Posterior vena cava (tissue), 2 donors: ENCODE results near the gene SAMD15. TPM values are rescaled to one million over a fixed set of nuclear protein-coding genes. Genes with fewer than 3 reads are reported as not detected.
"Not testable (repeated sequence)": the region's sequence is repeated elsewhere in the genome, so short reads cannot be mapped to it uniquely, and the experiment has no call there.

Source experiments
- DNase-seq: peaks from one replicate; pipeline ENCODE4 v3.0.0-alpha.2; 2020; ENCODE audit warnings: low spot score
- intact Hi-C, 2 donors: fragments of 100-400 bp; cut with DNase I; formaldehyde crosslinking; loops; one replicate each; pipeline versions ENCODE4 v1.14.1 to v1.14.2; 2022 to 2023
- total RNA-seq, 2 donors: library from RNA; stranded (reverse); fragmentation: NEBNext Ultra II Directional; extraction: Animal tissue kit (Norgen Biotek cat#: 25700); gene quantifications; one replicate each; pipeline ENCODE4 v1.2.1, GENCODE V29; 2021
- donor health status: DM: yes; HTN: yes; CAD: no.
- donor health status: DM: yes; HTN: yes; CAD: no.

The SAMD15 gene
- total RNA-seq, 2 donors from 2014 or later: 0.60 to 0.62 TPM

DNA sequence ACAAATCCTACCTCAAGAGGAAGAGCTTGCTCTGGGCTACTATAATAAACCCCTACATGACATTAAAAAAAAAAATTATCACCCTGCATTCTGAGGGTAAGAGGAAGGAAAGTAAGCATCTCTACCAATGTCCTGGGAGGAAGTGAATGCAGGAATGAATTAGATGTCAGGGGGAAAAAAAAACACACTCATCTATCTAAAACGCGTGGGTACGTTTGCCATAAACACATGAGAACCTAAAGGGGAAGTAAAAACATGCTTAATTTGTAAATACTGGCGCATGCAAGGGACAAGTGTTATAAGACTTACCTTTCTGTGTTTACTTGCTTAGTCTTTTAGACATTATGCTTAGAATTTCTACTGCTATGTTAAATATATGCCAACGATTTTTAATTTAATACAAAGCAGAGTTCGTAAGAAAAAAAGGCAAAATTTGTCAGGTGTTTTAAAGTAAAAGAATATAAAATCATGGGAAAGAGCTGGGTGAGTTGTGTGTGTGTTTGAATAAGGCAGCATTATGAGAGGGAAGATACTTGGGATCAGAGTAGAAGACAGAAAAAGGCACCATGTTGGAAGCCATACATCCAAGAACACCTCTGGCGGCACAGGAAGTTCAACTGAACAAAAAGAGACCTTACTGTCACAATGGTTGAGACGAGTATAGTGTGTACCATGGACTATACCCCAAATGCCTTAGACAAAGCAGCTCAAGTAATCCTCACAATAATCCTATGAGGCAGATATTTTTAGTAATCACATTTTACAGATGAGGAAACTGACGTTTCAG, 1.8 kb upstream of the SAMD15 start:
- intact Hi-C loops: no loop called here

GRCh38 chr14:77375973-77376770, 1.0 kb upstream of the SAMD15 start:
- DNase-seq: no peak
- intact Hi-C loops: no loop called here

More for the DNA sequence above, 1.8 kb upstream of the SAMD15 start:
- no peak for DNase-seq

DNA sequence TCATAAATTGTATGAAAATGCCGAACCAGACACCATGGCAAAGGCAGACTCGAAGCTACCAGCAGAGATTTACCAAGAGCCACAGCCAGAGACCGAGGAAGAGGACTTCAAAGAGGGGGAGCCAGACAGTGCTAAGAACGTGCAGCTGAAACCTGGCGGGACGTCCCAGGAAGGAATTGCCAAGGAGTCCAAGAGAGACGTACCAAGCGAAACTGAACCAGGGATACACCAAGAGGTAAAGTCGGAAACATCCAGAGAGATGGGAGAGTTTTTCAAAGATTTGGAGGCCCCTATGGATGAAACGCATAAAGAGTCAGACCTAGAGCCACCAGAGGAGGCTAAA, 294 bp downstream of the SAMD15 start:
- intact Hi-C loops: no loop called here

DNA sequence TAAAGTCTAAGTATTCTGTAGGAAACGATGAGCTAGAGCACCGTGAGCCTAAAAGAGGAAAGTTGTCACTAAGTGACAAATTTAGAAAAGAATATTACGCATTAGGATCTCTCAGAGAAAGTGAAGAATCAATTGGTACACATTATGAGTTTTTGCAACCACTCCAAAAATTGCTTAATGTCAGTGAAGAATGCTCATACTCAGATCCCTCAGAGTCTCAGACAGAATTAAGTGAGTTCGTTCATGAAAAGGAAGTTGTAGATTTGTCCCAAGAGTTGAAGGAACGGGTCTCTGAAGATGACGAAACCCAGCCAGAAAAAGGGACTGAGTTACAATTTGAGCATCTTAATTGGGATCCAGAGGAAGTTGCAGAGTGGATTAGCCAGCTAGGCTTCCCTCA, 1.5 kb downstream of the SAMD15 start:
- intact Hi-C loops: no loop called here
- DNase-seq: no peak

More for the DNA sequence above, 294 bp downstream of the SAMD15 start:
- DNase-seq: no peak

DNA sequence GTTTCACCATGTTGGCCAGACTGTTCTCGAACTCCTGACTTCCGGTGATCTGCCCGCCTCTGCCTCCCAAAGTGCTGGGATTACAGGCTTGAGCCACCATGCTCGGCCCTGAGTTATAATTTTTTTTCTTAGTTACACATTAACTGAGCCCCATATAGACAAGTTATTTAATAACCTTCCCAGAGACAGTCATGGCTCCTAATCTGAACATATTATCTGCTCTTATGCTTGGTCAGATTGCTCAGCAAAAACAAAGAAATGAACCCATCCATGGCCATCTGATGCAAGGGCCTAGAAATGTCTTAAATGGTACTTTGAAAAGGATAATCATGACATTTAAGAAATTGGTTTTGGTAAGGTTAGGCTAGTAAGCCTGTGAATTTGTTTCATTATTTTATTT, 13.0 kb downstream of the SAMD15 start:
- DNase-seq: no peak
- intact Hi-C loops: no loop called here

- no peak for DNase-seq
Measured at GRCh38 chr14:77400216-77400615, 23.0 kb downstream of the SAMD15 start.

GRCh38 chr14:77403768-77404167, 26.6 kb downstream of the SAMD15 start:
- intact Hi-C loops: no loop called here

More at GRCh38 chr14:77400216-77400615, 23.0 kb downstream of the SAMD15 start:
- intact Hi-C loops: no loop called here

DNA sequence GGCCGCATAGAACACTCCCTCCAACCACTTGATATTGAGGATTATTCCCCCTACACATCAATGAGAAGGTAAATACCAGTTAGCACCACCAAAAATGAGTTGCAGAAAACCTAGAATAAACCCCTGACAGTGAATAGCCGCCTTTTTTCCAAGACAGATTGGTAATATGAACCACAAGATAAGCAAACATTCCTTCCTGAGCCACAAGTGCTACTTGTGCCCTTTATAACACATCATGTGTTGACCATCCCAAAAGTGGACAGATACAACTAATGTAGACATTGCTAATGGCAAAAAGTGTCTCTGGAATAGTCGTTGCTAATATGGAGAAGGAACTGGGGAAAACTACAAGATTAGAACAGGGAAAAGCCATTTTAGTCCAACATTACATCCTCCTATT, 28.9 kb downstream of the SAMD15 start:
- DNase-seq: no peak
- intact Hi-C loops: no loop called here

More at GRCh38 chr14:77403768-77404167, 26.6 kb downstream of the SAMD15 start:
- DNase-seq: no peak

GRCh38 chr14:77406718-77407117, 29.5 kb downstream of the SAMD15 start:
- no peak for DNase-seq
- intact Hi-C loops: no loop called here

- DNase-seq: no peak
Measured at GRCh38 chr14:77407158-77407557, 30.0 kb downstream of the SAMD15 start.

DNA sequence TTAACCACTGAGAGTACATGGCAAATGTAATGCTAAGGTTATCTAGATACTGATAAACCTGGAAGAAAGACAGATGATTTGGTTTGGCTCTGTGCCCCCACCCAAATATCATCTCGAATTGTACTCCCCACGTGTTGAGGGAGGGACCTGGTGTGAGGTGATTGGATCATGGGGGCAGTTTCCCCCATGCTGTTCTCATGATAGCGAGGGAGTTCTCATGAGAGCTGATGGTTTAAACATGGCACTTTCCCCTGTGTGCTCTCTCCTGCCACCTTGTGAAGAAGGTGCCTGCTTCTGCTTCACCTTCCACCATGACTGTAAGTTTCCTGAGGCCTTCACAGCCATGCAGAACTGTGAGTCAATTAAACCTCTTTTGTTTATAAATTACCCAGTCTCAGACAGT, 32.0 kb downstream of the SAMD15 start:
- no peak for DNase-seq
- intact Hi-C loops: no loop called here

More at GRCh38 chr14:77407158-77407557, 30.0 kb downstream of the SAMD15 start:
- intact Hi-C loops: no loop called here

DNA sequence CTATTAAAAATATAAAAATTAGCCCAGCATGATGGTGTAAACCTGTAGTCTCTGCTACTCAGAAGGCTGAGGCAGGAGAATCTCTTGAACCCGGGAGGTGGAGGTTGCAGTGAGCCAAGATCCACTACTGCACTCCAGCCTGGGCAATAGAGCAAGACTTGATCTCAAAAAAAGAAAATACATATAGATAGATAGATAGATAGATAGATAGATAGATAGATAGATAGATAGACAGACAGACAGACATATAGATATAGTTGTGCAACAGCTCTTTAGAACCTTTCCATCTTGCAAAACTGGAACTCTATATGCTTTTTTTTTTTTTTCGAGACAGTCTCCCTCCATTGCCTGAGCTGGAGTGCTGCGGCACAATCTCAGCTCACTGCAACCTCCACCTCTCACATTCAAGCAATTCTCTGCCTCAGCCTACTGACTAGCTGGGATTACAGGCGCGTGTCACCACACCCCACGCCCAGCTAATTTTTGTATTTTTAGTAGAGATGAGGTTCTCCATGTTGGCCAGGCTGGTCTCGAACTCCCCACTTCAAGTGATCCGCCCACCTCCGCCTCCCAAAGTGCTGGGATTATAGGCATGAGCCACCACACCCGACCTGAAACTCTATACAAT, 38.3 kb downstream of the SAMD15 start:
- intact Hi-C loops: not testable (repeated sequence)

DNA sequence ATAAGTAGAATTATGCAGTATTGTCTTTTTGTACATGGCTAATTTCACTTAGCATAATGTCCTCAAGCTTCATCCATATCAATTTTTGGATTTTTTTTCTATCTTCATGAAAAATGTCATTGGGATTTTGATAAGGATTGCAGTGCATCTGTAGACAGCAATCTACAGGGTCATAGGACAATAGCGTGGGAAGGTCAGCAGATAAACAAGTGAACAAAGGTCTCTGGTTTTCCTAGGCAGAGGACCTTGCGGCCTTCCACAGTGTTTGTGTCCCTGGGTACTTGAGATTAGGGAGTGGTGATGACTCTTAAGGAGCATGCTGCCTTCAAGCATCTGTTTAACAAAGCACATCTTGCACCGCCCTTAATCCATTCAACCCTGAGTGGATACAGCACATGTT, 38.9 kb downstream of the SAMD15 start:
- intact Hi-C loops, DNase-seq: not testable (repeated sequence)

More for the DNA sequence above, 38.3 kb downstream of the SAMD15 start:
- DNase-seq: not testable (repeated sequence)

DNA sequence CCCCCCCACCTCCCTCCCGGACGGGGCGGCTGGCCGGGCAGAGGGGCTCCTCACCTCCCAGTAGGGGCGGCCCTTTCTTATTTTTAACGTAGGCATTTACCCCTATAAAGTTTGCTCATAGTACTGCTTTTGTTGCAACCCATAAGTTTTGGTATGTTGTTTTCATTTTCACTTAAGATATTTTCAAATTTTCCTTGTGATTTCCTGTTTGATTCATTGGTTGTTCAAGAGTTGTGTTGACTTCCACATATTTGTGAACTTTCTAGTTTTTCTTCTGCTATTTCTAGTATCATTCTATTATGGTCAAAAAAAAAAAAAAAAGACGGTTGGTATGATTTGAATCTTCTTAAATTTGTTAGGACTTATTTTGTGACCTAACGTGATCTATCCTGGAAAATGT, 39.7 kb downstream of the SAMD15 start:
- no peak for DNase-seq
- intact Hi-C loops: no loop called here

GRCh38 chr14:77421201-77421600, 44.0 kb downstream of the SAMD15 start:
- DNase-seq: no peak
- intact Hi-C loops: no loop called here

DNA sequence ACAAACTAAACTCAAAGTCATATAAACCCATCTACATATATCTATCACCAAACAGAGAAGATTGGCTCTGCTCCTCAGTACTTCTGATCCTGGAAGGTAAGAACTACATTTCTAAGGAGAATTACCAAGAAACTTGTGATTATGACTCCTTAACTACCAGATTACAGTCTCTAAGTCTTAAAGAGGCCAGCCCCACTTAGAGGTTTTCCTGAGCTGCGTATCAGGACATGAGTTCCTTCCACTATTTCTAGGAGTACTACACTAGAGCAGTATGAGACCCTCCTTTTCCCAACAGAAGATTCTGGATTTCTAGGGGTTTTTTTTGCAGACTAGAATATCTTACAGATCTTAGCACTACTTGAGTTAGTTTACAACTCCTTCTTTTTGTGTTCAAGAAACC, 46.2 kb downstream of the SAMD15 start, which contains the start of gene NOXRED1:
TSS of gene NOXRED1 (minus strand) at position 101 of the 400 bp plus-strand sequence. CDS start 634 bp downstream, outside the sequence.
- intact Hi-C loops: no loop called here
- no peak for DNase-seq

GRCh38 chr14:77424862-77425261, 47.7 kb downstream of the SAMD15 start:
- intact Hi-C loops: no loop called here
- DNase-seq: no peak

DNA sequence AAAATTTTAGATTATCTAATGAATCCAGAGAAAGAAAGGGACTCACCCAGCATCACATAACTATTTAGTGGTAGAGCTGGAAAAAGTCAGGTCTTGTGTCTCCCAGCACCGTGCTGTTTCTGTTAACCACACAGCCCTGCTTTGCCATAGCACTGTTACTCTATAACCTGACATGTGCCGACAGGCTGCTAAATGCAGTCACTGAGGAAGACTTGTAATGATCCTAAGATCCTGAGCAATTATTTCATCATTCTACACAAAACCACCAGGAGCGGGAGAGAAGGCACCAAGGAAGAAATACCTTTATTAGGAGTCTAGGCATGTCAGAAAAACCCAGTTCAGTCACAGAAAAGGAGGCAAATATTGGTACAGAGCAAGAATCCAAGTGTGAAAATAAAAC, 49.2 kb downstream of the SAMD15 start:
- DNase-seq: no peak
- intact Hi-C loops: no loop called here

GRCh38 chr14:77436042-77436441, 58.9 kb downstream of the SAMD15 start:
- intact Hi-C loops: no loop called here
- no peak for DNase-seq

- intact Hi-C loops: no loop called here
- DNase-seq: no peak
Measured at GRCh38 chr14:77438596-77438995, 61.4 kb downstream of the SAMD15 start.
